ENCODE results near the gene CDKN2B.
"Not testable (repeated sequence)": the region's sequence is repeated elsewhere in the genome, so short reads cannot be mapped to it uniquely, and the experiment has no call there.

The CDKN2B gene

DNA sequence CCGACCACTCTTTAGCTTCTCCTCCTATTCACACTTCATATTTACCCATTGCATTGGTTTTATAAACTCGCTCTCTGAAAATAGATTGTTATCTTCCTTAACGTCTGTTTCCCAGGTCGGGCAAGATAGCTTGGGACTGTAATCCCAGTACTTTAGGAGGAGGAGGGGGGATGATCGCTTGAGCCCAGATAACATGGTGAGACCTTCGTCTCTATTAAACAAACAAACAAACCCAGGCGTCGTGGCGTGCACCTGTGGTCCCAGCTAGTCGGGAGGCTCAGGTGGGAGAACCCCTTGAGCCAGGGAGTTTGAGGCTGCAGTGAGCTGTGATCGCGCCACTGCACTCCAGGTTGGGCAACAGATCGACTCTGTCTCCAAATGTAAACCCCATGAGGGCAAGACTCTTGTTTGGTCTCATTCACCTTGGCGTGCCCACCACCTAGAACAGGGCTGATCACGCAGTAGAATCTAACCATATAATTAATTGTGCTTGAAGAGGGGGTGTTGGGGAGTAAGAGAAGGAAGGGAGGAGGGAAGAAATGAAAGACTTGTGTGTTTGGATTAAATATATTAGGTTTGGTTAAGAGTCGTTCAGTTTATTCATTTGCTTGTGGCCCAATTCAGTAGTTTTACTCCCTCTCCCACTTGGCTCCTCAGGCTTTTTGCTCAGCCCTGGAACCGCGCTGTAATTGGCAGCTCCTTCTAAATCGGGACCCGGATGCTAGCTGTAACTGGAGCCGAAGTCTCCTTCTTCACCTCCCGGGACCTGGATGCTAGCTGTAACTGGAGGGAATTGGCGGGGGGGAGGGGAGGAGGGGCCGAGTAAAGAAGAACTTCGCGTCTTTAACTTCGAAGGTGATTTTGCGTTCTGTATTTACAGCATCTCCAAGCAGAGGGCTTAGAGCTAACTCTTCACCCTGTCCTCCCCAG, 39.8 kb downstream of the CDKN2B start:
- no peak for DNase-seq (ENCODE audit: low read depth in 2 of 2)

GRCh38 chr9:21968331-21969010, 40.6 kb downstream of the CDKN2B start:
- no peak for DNase-seq (ENCODE audit: low read depth in 2 of 2)

- no peak for DNase-seq (ENCODE audit: low read depth in 2 of 2)
These were observed 41.4 kb downstream of the CDKN2B start for GRCh38 chr9:21967702-21968101.

DNA sequence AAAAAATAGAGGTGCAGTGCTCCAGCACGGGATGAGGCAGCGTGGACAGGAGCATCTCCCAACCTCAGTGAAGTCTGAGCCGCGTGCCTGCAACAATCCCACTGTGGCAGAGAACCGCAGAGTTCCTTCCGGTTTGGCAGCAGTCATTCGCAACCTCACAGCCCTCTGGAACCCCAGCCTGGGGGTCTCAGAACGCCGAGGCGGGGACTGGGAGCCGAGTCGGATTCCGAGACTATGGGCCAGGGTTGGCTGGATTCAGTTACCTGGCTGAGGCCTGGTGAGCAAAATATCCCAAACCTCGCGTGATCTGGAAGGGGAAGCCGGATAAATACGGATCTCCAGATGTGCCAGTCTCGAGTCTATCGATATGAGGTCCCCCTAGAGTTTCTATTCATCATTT, 41.9 kb downstream of the CDKN2B start:
- DNase-seq (ENCODE audit: low read depth in 2 of 2) = no peak

DNA sequence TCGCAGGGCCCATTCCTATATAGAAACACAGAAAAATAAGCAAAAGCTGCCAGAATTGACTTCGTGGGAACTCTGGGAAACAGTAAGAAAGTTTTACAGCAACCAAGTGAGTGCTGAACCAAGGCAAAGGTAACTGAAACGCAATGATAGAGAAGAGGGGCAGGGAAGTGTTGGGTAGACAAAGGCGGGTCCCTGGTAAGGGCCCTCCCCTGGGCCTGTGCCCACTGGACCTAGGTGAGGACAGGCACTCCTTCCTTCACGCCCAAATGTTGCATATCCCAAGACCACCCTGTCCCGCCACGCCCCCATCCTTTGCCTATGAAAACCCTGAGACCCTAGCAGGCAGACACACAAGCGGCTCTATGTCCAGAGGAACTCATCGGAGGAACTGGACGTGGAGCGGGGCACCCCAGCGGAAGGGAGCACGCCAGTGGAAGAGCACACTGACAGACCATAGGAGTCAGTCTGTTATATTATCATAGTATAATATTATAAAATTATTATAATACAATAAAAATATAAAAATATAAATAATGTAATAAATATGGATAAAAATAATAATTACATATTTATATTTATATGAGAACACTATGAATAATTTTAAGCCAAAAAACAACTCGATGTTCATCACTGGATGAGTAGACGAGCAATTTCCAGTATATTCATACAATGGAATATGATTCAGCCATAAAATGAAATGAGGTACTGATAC, 42.8 kb downstream of the CDKN2B start:
- DNase-seq (ENCODE audit: low read depth in 2 of 2) = no peak

DNA sequence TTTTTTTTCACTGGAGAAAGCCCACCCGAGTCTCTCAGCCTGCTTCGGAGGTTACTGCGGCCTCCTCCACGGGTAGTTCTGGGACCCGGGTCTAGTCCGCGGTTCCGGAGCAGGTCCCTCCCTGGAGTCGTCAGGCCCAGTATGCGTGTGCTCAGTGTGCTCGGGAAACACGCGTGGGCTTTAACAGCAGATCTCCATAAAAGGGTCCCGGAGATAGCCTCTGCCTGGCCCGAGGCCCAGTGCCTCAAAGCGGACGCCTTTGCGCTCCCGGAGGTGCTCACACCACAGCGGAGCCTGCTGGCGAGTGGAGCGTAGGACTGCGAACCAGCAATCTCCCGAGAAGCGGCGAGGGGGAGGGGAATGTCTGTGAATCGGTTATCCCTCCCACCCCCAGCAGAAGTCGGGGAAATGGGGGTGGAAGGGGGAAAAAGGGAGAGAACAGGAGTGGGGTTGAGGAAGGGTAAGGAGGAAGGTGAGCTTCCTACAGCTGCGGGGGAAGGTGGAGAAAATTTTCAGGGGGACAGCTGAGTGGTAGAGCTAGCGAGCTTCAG, 43.6 kb downstream of the CDKN2B start:
- peak in 1 of 2 experiments; percentile 33 for DNase-seq (ENCODE audit: low read depth in 2 of 2)

DNA sequence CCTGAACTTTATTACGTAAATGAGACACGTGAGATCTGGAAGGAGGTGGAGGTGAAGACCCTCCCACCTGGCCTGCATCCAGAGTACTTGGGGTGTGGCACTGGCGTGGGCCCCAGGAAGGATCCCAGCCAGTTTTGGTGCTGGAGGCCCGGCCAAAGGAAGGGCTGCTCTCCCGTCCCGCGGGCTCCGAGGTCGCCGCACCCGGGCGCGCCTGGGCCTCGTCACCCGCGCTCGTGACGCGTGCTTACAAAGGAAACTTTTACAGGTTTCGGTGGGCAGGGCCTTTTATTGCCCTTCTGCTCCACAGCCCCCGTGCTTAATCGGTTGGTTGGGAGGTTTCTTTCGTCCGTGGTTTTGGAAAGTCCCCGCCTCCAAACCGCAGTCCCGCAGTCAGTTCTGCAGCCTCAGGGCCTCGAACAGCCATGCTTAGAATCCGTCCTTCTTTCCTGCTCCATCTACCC, 44.1 kb downstream of the CDKN2B start:
- peak; percentile 32 to 49 for DNase-seq (ENCODE audit: low read depth in 2 of 2)

GRCh38 chr9:21961569-21961968, 47.5 kb downstream of the CDKN2B start:
- DNase-seq (ENCODE audit: low read depth in 2 of 2) = no peak

GRCh38 chr9:21959268-21959667, 49.8 kb downstream of the CDKN2B start:
- not testable (repeated sequence) for DNase-seq (ENCODE audit: low read depth in 2 of 2)

- no peak for DNase-seq (ENCODE audit: low read depth in 2 of 2)
These were observed 50.3 kb downstream of the CDKN2B start for GRCh38 chr9:21958833-21959232.
